HepG2 (cell line): ENCODE results near the gene DCAF7. TPM values are rescaled to one million over a fixed set of nuclear protein-coding genes. Genes with fewer than 3 reads are reported as not detected.

Source experiments
- ATAC-seq: fragments of 200-7000 bp; cut with Tn5 transposase; 3 replicates; pipeline ENCODE4 v1.9.1; 2020; ENCODE audit warnings: mild to moderate bottlenecking, moderate library complexity
- BruUV-seq: library from RNA; stranded (reverse); fragments of 400-500 nt; replicated peaks from 2 replicates; lab custom pipeline; 2021; lab: Mats Ljungman, UMichigan
- CTCF ChIA-PET: fragments of 300-600 bp; formaldehyde crosslinking; extraction: SDS; loops from one replicate; lab custom pipeline; 2021; ENCODE audit warnings: low total read pairs, inconsistent platforms, low intra/inter-chr PET ratio; lab: Yijun Ruan, JAX
- POLR2A ChIA-PET: fragments of 350-600 bp; sonication (Branson Sonifier 250); formaldehyde crosslinking; loops from one replicate; lab custom pipeline; 2020; ENCODE audit warnings: antibody characterized with exemption, inconsistent platforms; lab: Yijun Ruan, JAX
- DNase-seq: peaks from one replicate; pipeline ENCODE4 v3.0.0-alpha.2; 2015; ENCODE audit warnings: low spot score
- FAIRE-seq: peaks from 3 replicates; lab custom pipeline; 2011; peaks lifted over from hg19 to GRCh38; lab: Jason Lieb, UNC
- H2AFZ ChIP-seq: one replicate; pipeline ENCODE4 v1.6.1; 2011; ENCODE audit warnings: low read length, inconsistent platforms
- H3K27ac ChIP-seq: fragments of 300-600 bp; 3 replicates; pipeline ENCODE4 v1.8.0; 2011; ENCODE audit warnings: mixed run types, mild to moderate bottlenecking, mixed read lengths, low read length, inconsistent platforms; ENCODE audit not compliant: insufficient read depth; ENCODE audit errors: extremely low read length
- H3K27me3 ChIP-seq, 2 experiments: fragments of 200-600 bp in 1 of 2; 2 replicates in 1 of 2; 3 replicates in 1 of 2; pipeline versions ENCODE4 v1.6.0 to v1.8.0; 2011; ENCODE audit warnings: low read length in 2 of 2, mild to moderate bottlenecking in 2 of 2, moderate library complexity in 2 of 2, inconsistent platforms in 1 of 2; ENCODE audit not compliant: insufficient read depth in 2 of 2, control insufficient read depth in 1 of 2
- H3K36me3 ChIP-seq, 2 experiments: fragments of 200-600 bp in 1 of 2; replicated peaks in 1 of 2; 2 replicates in 1 of 2; 3 replicates in 1 of 2; pipeline versions ENCODE4 v1.5.1 to v1.8.0; 2011; ENCODE audit warnings: low read length in 2 of 2, inconsistent platforms in 1 of 2; ENCODE audit not compliant: insufficient read depth in 2 of 2, control insufficient read depth in 1 of 2
- H3K4me1 ChIP-seq: 2 replicates; pipeline ENCODE4 v1.5.1; 2012; ENCODE audit warnings: low read length, inconsistent platforms; ENCODE audit not compliant: insufficient read depth
- H3K4me2 ChIP-seq: 2 replicates; pipeline ENCODE4 v1.6.0; 2011; ENCODE audit warnings: low read depth, low read length, inconsistent platforms
- H3K4me3 ChIP-seq, 3 experiments: fragments of 200-600 bp in 1 of 3; sonication (generic), shearing (Covaris generic) in 1 of 3; replicated peaks in 1 of 3; 2 replicates each; pipeline ENCODE4 v1.5.1; 2011 to 2016; ENCODE audit warnings: low read length in 3 of 3, inconsistent platforms in 2 of 3, low read depth in 2 of 3, mild to moderate bottlenecking in 2 of 3, control low read depth in 1 of 3, mixed read lengths in 1 of 3; ENCODE audit not compliant: insufficient read depth in 1 of 3
- H3K79me2 ChIP-seq: one replicate; pipeline ENCODE4 v1.6.1; 2011; ENCODE audit warnings: low read length, inconsistent platforms; ENCODE audit not compliant: insufficient read depth
- H3K9ac ChIP-seq: 2 replicates; pipeline ENCODE4 v1.6.0; 2011; ENCODE audit warnings: mild to moderate bottlenecking, low read depth, low read length, inconsistent platforms; ENCODE audit not compliant: insufficient read depth
- H3K9me3 ChIP-seq: 2 replicates; pipeline ENCODE4 v1.5.1; 2012; ENCODE audit warnings: mild to moderate bottlenecking, low read length
- H4K20me1 ChIP-seq: 2 replicates; pipeline ENCODE4 v1.6.0; 2011; ENCODE audit warnings: inconsistent platforms, mild to moderate bottlenecking, low read length, moderate library complexity; ENCODE audit not compliant: insufficient read depth
- GLI4 ChIP-seq: sonication (generic); formaldehyde crosslinking; IDR thresholded peaks from 2 replicates; pipeline ENCODE4 v1.5.1; 2020; ENCODE audit warnings: missing genetic modification reagents, mild to moderate bottlenecking, moderate library complexity, borderline replicate concordance
- RBM22 ChIP-seq: fragments of 200-400 bp; formaldehyde crosslinking; optimal IDR thresholded peaks from 2 replicates; pipeline ENCODE3; 2017; ENCODE audit warnings: mild to moderate bottlenecking, low read length, moderate library complexity
- STAG1 ChIP-seq: sonication (generic); formaldehyde crosslinking; IDR thresholded peaks from 2 replicates; pipeline ENCODE4 v1.4.0; 2020; ENCODE audit warnings: missing genetic modification reagents
- ZNF143 ChIP-seq: sonication (generic); formaldehyde crosslinking; IDR thresholded peaks from 2 replicates; pipeline ENCODE4 v1.4.0; 2020; ENCODE audit warnings: missing genetic modification reagents
- WGBS: methylation state at CpG from one replicate; pipeline ENCODE4 v1.1.6; 2017; ENCODE audit warnings: low lambda C conversion rate; 5-methylcytosine and 5-hydroxymethylcytosine counted together
- in situ Hi-C: cut with HindIII; loops from 2 replicates; pipeline ENCODE4 v1.10.0; 2017; ENCODE audit warnings: low pct_unique_long_range_greater_than_20kb; ENCODE audit not compliant: extremely low pct_ligation_motif_present
- intact Hi-C: fragments of 100-400 bp; cut with micrococcal nuclease; formaldehyde crosslinking; loops from one replicate; pipeline ENCODE4 v1.10.0; 2022; ENCODE audit not compliant: unreplicated experiment
- polyA plus RNA-seq, 8 experiments: library from polyadenylated mRNA; depleted of rRNA in 3 of 8; stranded (reverse) in 7 of 8; unstranded in 1 of 8; fragments of >200 nt; fragmentation: Illumina TruSeq in 4 of 8; extraction: Trizol in 4 of 8; gene quantifications; 2 replicates each; pipeline versions ENCODE4 v1.2.1 to v1.2.3, GENCODE V29; 2011 to 2016; ENCODE audit warnings: low read depth in 4 of 8, missing spikeins in 1 of 8, mixed read lengths in 1 of 8; ENCODE audit not compliant: insufficient read depth in 1 of 8
- total RNA-seq, 5 experiments: library from RNA; depleted of rRNA; stranded (reverse); fragments of >200 nt; fragmentation: Illumina TruSeq; extraction: Trizol; gene quantifications; 2 replicates each; pipeline ENCODE4 v1.2.3, GENCODE V29; 2016; ENCODE audit warnings: low read depth in 1 of 5
- TF ChIP-seq, protein P1 (sequence below): sonication (generic); formaldehyde crosslinking; IDR thresholded peaks from 2 replicates; pipeline ENCODE4 v1.5.0; 2020; ENCODE audit warnings: mild to moderate bottlenecking, missing genetic modification reagents
- TF ChIP-seq, protein P2 (sequence below): sonication (generic); formaldehyde crosslinking; IDR thresholded peaks from 2 replicates; pipeline ENCODE4 v1.5.1; 2020; ENCODE audit warnings: missing genetic modification reagents, mild to moderate bottlenecking, borderline replicate concordance
- TF ChIP-seq, protein P3 (sequence below): sonication (generic); formaldehyde crosslinking; IDR thresholded peaks from 2 replicates; pipeline ENCODE4 v1.5.0; 2020; ENCODE audit warnings: mild to moderate bottlenecking, missing genetic modification reagents, borderline replicate concordance

DCAF7 gene
- total and polyA plus RNA-seq, 2 of the 13 experiments (the other 11 are each of a cell fraction or from before 2014, with no cell fraction given), result 55.2 to 73.4 TPM

DNA sequence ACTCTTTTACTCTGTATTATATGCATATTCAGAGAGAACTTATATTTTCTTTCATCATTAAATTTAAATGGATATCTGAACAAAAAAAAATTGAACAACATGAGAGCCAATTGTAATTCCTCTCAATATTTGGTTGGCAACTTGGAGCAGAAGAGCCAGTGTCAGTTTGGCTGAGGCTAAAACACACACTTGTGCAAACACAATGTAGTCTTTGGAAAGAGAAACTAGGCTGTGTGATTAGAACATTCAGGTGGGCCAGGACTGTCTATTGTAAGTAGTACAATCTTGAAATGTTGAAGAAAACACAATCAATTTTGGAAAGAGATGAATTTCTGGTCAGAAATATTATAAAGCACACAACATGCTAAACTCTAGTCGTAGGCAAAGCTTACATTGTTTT, 17.0 kb downstream of the DCAF7 start (continued):
- TF ChIP-seq, protein P1, sequence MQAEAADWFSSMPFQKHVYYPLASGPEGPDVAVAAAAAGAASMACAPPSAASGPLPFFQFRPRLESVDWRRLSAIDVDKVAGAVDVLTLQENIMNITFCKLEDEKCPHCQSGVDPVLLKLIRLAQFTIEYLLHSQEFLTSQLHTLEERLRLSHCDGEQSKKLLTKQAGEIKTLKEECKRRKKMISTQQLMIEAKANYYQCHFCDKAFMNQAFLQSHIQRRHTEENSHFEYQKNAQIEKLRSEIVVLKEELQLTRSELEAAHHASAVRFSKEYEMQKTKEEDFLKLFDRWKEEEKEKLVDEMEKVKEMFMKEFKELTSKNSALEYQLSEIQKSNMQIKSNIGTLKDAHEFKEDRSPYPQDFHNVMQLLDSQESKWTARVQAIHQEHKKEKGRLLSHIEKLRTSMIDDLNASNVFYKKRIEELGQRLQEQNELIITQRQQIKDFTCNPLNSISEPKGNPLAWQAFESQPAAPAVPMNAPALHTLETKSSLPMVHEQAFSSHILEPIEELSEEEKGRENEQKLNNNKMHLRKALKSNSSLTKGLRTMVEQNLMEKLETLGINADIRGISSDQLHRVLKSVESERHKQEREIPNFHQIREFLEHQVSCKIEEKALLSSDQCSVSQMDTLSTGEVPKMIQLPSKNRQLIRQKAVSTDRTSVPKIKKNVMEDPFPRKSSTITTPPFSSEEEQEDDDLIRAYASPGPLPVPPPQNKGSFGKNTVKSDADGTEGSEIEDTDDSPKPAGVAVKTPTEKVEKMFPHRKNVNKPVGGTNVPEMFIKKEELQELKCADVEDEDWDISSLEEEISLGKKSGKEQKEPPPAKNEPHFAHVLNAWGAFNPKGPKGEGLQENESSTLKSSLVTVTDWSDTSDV (CRISPR knock-in tag), result no peak
- TF ChIP-seq, protein P2, sequence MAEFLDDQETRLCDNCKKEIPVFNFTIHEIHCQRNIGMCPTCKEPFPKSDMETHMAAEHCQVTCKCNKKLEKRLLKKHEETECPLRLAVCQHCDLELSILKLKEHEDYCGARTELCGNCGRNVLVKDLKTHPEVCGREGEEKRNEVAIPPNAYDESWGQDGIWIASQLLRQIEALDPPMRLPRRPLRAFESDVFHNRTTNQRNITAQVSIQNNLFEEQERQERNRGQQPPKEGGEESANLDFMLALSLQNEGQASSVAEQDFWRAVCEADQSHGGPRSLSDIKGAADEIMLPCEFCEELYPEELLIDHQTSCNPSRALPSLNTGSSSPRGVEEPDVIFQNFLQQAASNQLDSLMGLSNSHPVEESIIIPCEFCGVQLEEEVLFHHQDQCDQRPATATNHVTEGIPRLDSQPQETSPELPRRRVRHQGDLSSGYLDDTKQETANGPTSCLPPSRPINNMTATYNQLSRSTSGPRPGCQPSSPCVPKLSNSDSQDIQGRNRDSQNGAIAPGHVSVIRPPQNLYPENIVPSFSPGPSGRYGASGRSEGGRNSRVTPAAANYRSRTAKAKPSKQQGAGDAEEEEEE (CRISPR knock-in tag), result no peak
- TF ChIP-seq, protein P3, sequence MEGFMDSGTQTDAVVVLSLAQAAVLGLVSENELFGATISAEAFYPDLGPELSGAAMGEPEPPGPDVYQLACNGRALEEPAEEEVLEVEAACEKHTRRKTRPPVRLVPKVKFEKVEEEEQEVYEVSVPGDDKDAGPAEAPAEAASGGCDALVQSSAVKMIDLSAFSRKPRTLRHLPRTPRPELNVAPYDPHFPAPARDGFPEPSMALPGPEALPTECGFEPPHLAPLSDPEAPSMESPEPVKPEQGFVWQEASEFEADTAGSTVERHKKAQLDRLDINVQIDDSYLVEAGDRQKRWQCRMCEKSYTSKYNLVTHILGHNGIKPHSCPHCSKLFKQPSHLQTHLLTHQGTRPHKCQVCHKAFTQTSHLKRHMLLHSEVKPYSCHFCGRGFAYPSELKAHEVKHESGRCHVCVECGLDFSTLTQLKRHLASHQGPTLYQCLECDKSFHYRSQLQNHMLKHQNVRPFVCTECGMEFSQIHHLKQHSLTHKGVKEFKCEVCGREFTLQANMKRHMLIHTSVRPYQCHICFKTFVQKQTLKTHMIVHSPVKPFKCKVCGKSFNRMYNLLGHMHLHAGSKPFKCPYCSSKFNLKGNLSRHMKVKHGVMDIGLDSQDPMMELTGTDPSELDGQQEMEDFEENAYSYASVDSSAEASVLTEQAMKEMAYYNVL (CRISPR knock-in tag), result no peak
- TF ChIP-seq GLI4 (CRISPR knock-in tag), result no peak

DNA sequence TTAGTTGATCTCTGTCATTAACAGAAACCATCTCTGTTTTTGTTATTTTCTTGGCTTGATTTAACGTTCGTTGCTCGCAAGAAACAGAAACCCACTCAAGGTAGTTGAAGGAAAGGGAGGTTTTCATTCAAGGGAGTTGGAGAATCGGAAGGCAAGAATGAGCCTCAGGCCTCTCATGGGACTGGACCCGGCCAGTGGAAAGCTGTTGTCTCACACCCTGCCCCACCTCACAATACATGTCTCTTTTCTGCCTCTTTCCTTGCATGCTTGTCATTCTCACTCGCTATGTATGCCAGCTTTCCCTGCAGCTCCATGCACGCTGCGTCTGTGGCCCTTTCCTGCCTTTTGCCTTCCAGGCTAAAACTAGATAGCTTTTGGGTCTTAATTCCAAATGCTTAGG, 18.3 kb downstream of the DCAF7 start:
- TF ChIP-seq ZNF143 (CRISPR knock-in tag), result no peak
- no peak for TF ChIP-seq STAG1 (CRISPR knock-in tag)
- peak; percentile 34 for TF ChIP-seq RBM22
- ChIA-PET POLR2A (interaction anchor here (1.4 to 1.7 kb wide), 2 partner anchors 18 to 54 kb away, joined by 5 to 6 read pairs; partner anchors contain the start of genes DCAF7 and MAP3K3), CTCF (no interaction called here)
- H3K4me3 ChIP-seq, result no peak overlapping the region
- peaks cover 44% of the 10 kb centered on the region for H4K20me1 ChIP-seq
- no peak overlapping the region for H3K9ac ChIP-seq
- H3K4me2 ChIP-seq, result no peak overlapping the region
- DNase-seq (no peak), ATAC-seq (no peak), FAIRE-seq (peak; percentile 4)
- in situ Hi-C loops, result no loop called here
- peaks cover 14% of the 10 kb centered on the region; the same call in 1 of the 2 replicates for H3K4me1 ChIP-seq
- no peaks in the 10 kb centered on the region for H3K9me3 ChIP-seq
- H3K27me3 ChIP-seq, result no peaks in the 10 kb centered on the region
- intact Hi-C loops, result no loop called here
- BruUV-seq, result no TSS peak
- H3K79me2 ChIP-seq, result peaks cover 75% of the 10 kb centered on the region
- no peak overlapping the region for H2AFZ ChIP-seq
- no peak overlapping the region for H3K27ac ChIP-seq
- 96% methylated on average over 8 of the region's 8 CpGs for WGBS
- peaks cover 0 to 10% of the 10 kb centered on the region in 2 experiments; a peak in 2 of 5 replicates for H3K36me3 ChIP-seq
